Ectodermal cell (in vitro differentiated cells): ENCODE data around the gene PIP5K1C.
A peak's percentile ranks its signal among the peaks of the same experiment; 100 is the strongest.

Experiments used
- H3K27ac ChIP-seq: 2 replicates; pipeline ENCODE4 v1.7.0; 2013; ENCODE audit warnings: mild to moderate bottlenecking, low read depth, low read length; ENCODE audit not compliant: insufficient read depth, poor library complexity, severe bottlenecking
- H3K27me3 ChIP-seq: 2 replicates; pipeline ENCODE4 v1.7.0; 2013; ENCODE audit warnings: mild to moderate bottlenecking, low read length; ENCODE audit not compliant: insufficient read depth, control insufficient read depth, poor library complexity, severe bottlenecking
- H3K36me3 ChIP-seq: one replicate; pipeline ENCODE4 v1.7.0; 2013; ENCODE audit warnings: low read length; ENCODE audit not compliant: control insufficient read depth, insufficient read depth
- H3K4me1 ChIP-seq: one replicate; pipeline ENCODE4 v1.7.0; 2013; ENCODE audit warnings: low read length; ENCODE audit not compliant: control insufficient read depth, insufficient read depth
- H3K4me3 ChIP-seq: 2 replicates; pipeline ENCODE4 v1.7.0; 2013; ENCODE audit warnings: low read depth, low read length, control low read depth; ENCODE audit not compliant: insufficient read depth
- H3K9me3 ChIP-seq: 2 replicates; pipeline ENCODE4 v1.7.0; 2013; ENCODE audit warnings: mild to moderate bottlenecking, low read length, moderate library complexity; ENCODE audit not compliant: control insufficient read depth
- WGBS, 2 experiments: methylation state at CpG; one replicate each; pipeline ENCODE4 v1.1.7; 2013; ENCODE audit warnings: missing lambda C conversion rate in 2 of 2; 5-methylcytosine and 5-hydroxymethylcytosine counted together

Gene PIP5K1C

GRCh38 chr19:3699741-3700241, 477 bp downstream of the PIP5K1C start:
- Histone ChIP-seq H3K4me3 (peak overlapping the region; percentile 75), H3K27me3 (no peaks in the 10 kb centered on the region), H3K36me3 (no peaks in the 10 kb centered on the region), H3K9me3 (no peaks in the 10 kb centered on the region), H3K4me1 (no peaks in the 10 kb centered on the region), H3K27ac (no peak overlapping the region)
- 1 to 3% methylated on average over 43 of the region's 43 CpGs for WGBS, 2 experiments

- peak overlapping the region; percentile 75 for H3K4me3 ChIP-seq
- H3K27ac ChIP-seq, result no peak overlapping the region
- no peaks in the 10 kb centered on the region for H3K36me3 ChIP-seq
- H3K9me3 ChIP-seq, result no peaks in the 10 kb centered on the region
- 45% methylated on average over 29 to 34 of the region's 34 CpGs for WGBS, 2 experiments
- H3K4me1 ChIP-seq, result no peaks in the 10 kb centered on the region
- no peaks in the 10 kb centered on the region for H3K27me3 ChIP-seq
Measured at GRCh38 chr19:3698974-3699740, 1.1 kb downstream of the PIP5K1C start.

GRCh38 chr19:3698386-3698950, 1.8 kb downstream of the PIP5K1C start:
- 88 to 89% methylated on average over 11 of the region's 12 CpGs for WGBS, 2 experiments
- Histone ChIP-seq H3K36me3 (no peaks in the 10 kb centered on the region), H3K27ac (no peak overlapping the region), H3K27me3 (no peaks in the 10 kb centered on the region), H3K9me3 (no peaks in the 10 kb centered on the region), H3K4me3 (no peak overlapping the region), H3K4me1 (no peaks in the 10 kb centered on the region)

- WGBS, 2 experiments, result 94 to 95% methylated on average over 43 of the region's 43 CpGs
Measured at GRCh38 chr19:3697671-3698385, 2.4 kb downstream of the PIP5K1C start.

GRCh38 chr19:3697094-3697493, 3.2 kb downstream of the PIP5K1C start:
- no peaks in the 10 kb centered on the region for H3K36me3 ChIP-seq
- no peak overlapping the region for H3K4me3 ChIP-seq
- WGBS, 2 experiments, result 96 to 97% methylated on average over 30 of the region's 30 CpGs
- no peaks in the 10 kb centered on the region for H3K9me3 ChIP-seq
- no peak overlapping the region for H3K27ac ChIP-seq
- H3K27me3 ChIP-seq, result no peaks in the 10 kb centered on the region
- H3K4me1 ChIP-seq, result no peaks in the 10 kb centered on the region

More at GRCh38 chr19:3697671-3698385, 2.4 kb downstream of the PIP5K1C start:
- Histone ChIP-seq H3K27ac (no peak overlapping the region), H3K4me1 (no peaks in the 10 kb centered on the region), H3K4me3 (no peak overlapping the region), H3K36me3 (no peaks in the 10 kb centered on the region), H3K27me3 (no peaks in the 10 kb centered on the region), H3K9me3 (no peaks in the 10 kb centered on the region)

GRCh38 chr19:3696660-3696995, 3.6 kb downstream of the PIP5K1C start:
- Histone ChIP-seq H3K36me3 (no peaks in the 10 kb centered on the region), H3K9me3 (no peaks in the 10 kb centered on the region), H3K27ac (no peak overlapping the region), H3K27me3 (no peaks in the 10 kb centered on the region), H3K4me3 (no peak overlapping the region), H3K4me1 (no peaks in the 10 kb centered on the region)
- 92 to 94% methylated on average over 10 of the region's 10 CpGs for WGBS, 2 experiments

GRCh38 chr19:3695986-3696659, 4.1 kb downstream of the PIP5K1C start:
- Histone ChIP-seq H3K36me3 (no peaks in the 10 kb centered on the region), H3K4me1 (no peaks in the 10 kb centered on the region), H3K9me3 (no peaks in the 10 kb centered on the region), H3K27ac (no peak overlapping the region), H3K27me3 (no peaks in the 10 kb centered on the region), H3K4me3 (no peak overlapping the region)
- 95% methylated on average over 23 of the region's 23 CpGs for WGBS, 2 experiments

- 95% methylated on average over 25 of the region's 25 CpGs for WGBS, 2 experiments
- Histone ChIP-seq H3K9me3 (no peaks in the 10 kb centered on the region), H3K27me3 (no peaks in the 10 kb centered on the region), H3K36me3 (no peaks in the 10 kb centered on the region), H3K4me1 (no peaks in the 10 kb centered on the region), H3K4me3 (no peak overlapping the region), H3K27ac (no peak overlapping the region)
Measured at GRCh38 chr19:3695124-3695733, 5.0 kb downstream of the PIP5K1C start.

- Histone ChIP-seq H3K4me1 (no peaks in the 10 kb centered on the region), H3K27ac (no peak overlapping the region), H3K27me3 (no peaks in the 10 kb centered on the region), H3K9me3 (no peaks in the 10 kb centered on the region), H3K36me3 (no peaks in the 10 kb centered on the region), H3K4me3 (no peak overlapping the region)
- WGBS, 2 experiments, result 94 to 95% methylated on average over 42 of the region's 42 CpGs
Measured at GRCh38 chr19:3694361-3695123, 5.7 kb downstream of the PIP5K1C start.
